Renal cortical epithelial cell (primary cell): ENCODE measurements around the gene NAT8L. TPM values are rescaled to one million over a fixed set of nuclear protein-coding genes. Genes with fewer than 3 reads are reported as not detected.
A peak's percentile ranks its signal among the peaks of the same experiment; 100 is the strongest.

ENCODE experiments used
- DNase-seq: peaks from one replicate; pipeline ENCODE4 v3.0.0-alpha.2; 2011; ENCODE audit warnings: low read depth
- total RNA-seq: library from RNA; depleted of rRNA; stranded (reverse); fragments of >200 nt; gene quantifications from 2 replicates; pipeline ENCODE4 v1.2.3, GENCODE V29; 2014

Gene NAT8L
- total RNA-seq, 1 donor from 2014 or later, result 1.2 TPM

DNA sequence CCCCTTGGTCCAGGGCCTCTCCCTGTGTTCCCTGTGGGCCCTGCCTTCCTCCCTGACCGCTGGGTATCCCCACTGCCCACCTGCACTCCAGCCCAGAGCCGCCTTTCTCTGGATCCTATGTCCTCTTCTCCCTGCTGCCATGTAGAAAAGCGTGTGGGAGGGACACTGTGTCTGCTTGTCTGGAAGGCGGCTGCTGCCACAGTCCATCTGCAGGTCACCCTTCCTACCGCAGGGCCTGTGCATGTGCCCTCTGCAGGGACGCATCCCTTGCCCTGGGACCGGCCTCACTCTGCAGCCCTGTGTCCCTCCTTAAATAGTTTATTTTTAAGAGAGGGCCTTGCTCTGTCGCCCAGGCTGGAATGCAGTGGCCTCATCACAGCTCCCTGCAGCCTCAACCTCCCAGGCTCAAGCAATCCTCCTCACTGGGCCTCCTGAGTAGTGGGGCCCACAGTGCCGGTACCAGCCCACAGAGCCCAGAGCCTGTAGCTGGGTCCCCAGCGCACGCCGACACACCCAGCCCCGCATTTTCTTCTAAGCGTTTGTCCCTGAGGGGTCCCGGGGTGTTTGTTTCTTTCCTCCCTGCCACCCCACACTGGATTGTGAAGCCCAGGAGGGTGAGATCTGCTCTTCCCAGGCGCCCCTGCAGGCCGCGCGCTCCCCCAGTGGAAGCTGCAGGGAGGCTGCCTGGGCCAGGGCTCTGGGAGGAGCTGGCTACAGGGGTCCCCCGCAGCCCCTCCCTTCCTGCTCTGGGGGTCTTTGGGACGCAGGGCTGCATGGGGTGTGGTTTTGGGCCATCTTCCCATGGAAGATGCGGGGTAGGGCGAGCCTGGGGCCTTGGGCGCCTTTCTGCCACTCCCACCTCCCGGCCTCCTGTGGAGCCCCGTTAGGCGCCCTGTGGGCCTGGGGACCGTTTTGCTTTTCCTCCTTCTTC lies 12.8 kb upstream of the NAT8L start:
- no peak for DNase-seq

DNA sequence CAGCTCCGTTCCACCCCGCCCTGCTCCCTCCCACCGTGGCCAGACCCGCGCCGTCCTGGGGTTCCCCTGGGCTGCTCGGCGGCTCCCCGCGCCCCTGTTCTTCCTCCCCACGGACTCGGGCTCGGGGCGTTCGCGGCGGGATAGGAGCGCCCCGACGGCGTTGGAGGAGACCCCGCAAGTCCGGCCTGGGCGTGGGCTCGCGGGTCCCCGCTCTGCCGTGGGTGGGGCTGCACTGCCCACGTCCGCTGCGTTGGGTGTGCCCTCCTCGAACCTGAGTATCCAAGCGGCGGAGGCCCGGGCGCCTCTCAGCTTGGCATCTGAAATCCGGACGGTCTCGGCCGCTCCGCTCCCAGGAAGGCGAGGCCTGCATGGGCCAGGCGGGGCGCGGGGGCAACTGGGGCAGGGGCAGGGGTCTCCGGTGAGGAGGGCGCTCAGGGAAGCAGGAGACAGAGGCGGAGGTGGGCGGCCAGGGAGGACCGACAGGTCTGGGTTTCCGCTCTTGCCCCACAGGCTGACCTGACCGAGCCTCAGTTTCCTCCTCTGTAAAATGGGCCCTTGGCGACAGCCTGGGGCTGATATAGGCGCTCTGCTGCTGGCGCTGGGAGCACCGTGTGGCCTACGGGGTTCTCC lies 12.0 kb upstream of the NAT8L start:
- no peak for DNase-seq

DNA sequence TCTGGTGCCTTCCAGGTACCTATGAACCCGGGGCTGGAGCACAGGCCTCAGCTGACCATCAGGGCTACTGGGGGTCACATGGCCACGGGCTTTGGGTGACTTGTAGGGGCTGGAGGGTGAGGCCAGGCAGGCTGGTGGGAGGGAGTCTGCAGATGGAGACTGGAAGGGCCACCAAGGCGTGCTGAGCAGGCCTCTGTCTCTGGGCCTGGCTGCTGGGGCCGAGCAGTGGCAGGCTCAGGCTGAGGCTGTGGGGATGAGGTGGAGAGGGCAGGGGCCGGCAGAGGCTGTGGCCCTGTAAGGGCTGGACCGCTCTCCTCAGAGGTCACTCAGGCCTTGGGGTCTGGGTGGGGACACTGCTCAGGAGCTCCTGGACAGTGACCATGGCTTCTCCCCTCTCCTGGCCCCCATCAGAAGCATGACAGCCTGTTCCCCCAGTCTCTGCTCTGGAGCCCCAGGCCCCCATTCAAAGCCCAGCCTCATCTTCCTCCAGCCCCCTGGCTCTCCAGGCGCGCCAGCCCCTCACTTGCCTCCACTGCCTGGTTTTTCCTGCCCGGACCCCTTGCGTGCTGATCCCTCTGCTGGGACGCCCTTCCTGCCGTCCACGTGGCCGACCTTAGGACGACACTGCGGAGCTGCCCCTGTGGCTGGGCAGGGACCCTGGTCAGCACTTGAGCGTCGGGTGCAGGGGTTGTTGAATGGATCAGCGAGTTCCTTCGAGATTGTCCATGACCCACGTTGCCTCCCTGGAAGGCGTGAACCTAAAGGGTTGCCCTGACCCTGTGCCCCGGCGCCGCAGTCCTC lies 11.1 kb upstream of the NAT8L start:
- DNase-seq, result no peak

DNA sequence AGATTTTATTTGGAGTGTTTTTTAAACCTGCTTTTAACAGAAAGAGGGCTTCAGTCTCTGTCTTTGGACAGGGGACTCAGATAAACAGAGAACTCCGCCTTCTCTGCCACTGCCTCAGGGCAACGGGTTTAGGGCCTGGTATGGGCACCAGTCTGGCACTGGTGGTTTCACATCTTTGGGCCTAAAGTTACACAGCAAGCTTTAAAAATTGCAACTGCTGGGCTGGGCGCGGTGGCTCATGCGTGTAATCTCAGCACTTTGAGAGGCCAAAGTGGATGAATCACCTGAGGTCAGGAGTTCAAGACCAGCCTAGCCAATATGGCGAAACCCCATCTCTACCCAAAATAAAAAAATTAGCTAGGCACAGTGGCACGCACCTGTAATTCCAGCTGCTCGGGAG lies 10.3 kb upstream of the NAT8L start:
- peak; percentile 36 for DNase-seq

DNA sequence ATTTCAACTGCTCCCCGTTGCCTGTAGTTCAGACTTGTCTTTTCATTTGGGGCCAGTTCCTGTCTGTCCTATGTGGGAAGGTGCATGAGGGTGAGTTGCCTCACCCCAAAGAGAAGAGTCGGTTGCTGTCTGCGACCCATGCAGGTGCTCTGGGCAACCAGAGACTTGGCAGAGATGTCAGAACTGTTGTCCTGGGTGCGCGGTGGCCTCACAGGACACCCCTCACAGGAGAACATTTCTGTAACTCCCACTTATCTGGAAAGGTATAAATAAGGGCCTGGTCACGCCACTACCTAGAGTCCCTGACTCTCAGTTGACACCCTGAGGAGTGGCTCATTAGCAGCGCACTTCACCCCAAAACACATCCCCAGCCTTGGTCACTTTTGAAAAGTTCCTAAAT lies 9.7 kb upstream of the NAT8L start:
- DNase-seq, result no peak

DNA sequence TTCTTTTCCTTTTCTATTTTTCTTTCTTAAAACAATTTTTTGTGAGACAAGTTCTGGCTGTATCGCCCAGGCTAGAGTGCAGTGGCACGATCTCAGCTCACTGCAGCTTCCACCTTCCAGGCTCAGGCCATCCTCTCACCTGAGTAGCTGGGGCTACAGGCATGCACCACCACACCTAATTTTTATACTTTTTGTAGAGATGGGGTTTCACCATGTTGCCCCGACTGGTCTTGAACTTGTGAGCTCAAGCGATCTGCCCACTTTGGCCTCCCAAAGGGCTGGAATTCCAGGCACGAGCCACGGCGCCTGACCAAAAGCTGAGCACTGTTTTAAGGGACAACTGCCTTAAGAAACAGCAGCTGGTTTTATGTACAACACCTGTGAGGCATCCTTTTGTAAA lies 9.3 kb upstream of the NAT8L start:
- DNase-seq, result no peak

DNA sequence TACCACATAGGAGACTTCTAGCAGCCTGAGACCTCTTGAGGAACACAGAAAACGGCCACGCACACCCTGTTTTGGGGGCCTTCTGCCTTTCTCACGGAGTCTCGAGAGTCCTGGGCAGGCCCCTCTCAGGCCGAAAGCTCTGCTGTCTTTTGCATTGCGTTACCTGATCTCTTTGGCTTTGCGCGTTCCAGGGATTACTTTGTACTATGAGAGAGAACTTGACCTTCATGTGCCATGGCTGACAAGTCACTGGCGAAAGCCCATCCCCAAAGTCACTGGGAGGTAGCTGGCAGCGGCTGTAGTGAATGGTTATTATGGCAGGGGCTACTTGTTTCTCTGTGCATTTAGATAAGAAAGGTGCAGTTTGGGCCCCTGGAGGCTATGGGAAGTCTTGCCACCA lies 8.0 kb upstream of the NAT8L start:
- no peak for DNase-seq

DNA sequence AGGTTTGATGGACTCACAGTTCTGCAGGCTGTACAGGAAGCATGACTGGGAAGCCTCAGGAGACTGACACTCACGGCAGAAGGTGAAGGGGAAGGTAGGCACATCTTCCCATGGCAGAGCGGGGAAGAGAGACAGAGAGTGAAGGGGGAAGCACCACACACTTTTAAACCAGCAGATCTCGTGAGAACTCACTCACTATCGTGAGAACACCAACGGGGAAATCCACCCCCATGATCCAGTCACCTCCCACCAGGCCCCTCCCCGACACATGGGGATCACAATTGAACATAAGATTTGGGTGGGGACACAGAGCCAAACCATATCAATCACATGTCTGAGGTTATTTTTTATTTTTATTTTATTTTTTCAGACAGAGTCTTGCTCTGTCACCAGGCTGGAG lies 4.9 kb upstream of the NAT8L start:
- DNase-seq, result no peak

DNA sequence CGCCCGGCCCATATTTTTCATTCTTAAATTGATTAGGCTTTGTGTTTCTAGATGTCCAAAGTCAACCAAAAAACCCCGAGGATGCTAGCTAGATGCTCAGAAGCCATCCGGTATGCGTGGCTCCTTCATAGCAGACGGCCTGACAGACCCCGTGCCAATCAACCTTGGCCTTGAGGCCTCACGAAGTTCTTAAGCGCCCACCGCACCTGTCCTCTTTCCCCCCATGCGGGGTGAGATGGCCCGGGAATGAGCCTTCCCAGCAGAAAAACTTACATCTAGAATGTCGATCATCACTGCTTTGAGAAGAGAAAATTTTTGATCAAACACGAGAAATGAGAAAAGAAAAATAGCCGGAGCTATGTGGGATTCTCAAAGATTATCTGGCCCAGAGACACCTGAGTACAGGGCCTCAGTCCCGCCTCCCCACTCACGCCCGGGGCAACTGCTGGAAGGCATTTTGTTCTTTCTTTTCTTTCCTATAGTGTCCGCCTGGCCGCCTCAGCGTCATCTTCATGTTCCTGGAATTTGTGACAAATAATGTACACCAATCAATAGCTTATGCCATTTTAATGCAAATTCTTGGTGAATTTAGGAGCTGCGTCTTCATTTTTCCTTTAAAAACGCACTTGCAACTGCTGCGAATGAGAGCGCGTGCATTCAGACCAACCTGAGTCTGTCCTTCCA lies 1.6 kb upstream of the NAT8L start:
- DNase-seq, result no peak

DNA sequence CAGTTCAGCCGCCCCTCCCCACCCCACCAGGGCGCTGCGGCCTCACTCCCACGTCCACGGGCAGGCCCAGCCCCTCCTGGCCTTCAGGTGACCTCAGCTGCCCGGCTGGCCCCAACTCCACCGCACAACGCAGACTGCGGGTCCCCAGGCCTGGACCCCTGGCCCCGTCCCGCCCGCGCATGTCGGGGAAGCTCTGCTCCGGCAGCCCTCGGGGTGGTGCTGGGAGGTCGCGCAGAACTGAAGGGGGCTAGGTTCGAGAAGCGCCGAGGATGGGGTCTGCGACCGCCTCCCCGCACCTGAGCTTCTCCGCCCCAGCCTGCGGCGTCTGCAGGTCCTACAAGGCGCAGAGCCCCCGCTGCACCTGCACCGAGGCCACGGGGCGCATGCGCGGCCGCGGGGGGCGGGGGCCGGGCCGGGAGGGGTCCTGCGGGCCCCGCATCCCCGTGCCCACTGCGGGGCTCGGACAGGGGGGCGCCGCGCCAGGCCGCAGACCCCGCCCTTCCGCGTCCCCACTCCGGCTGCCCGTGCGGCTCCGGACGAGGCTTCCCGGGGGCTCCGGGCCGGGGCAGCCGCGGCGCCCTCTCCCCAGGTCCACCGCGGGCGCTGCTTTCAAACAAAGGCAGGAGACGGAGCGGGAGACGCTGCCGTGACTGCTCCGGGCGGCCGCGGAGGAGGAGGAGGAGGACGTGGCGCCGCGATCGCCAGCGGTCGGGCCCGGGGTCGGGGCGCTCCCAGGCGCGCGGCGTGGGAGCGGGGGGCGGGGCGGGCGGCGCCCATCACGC lies 672 bp upstream of the NAT8L start:
- DNase-seq, result no peak

DNA sequence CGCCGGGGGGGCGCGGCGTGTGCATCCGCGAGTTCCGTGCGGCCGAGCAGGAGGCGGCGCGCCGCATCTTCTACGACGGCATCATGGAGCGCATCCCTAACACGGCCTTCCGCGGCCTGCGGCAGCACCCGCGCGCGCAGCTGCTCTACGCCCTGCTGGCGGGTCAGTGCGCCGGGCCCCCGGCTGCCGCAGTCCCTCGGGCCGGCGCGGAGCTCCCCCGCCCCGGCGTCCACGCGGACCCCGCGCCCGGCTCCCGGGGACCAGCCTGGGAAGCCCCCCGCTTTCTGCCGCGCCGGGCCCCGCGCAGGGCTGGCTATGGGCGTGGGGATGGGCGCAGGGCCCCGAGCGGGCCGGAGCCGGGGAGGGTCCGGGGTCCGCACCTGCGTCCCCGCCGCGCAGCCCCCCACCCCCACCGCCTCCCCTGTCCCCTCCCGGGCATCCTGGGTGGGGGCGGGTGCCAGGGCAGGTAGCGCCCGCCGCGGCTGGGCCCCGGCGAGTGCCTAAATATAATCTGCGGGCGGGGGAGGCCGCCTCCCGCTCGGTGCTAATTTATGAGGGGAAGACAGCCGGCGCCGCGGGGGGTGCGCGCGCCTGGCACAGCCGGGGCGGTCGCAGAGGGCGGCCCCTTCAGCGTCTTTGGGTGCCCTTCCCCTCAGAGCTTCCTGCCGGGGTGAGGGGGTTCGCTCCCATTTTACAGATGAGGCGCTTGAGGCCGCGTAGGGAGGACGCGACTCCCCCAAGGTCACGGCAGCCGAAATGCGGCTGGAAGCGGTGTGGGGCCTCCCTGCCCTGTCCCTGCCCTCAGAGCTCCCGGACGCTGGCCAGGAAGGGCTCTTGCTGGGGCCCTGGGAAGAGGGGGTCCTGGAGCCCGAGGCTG lies 837 bp downstream of the NAT8L start:
- no peak for DNase-seq

DNA sequence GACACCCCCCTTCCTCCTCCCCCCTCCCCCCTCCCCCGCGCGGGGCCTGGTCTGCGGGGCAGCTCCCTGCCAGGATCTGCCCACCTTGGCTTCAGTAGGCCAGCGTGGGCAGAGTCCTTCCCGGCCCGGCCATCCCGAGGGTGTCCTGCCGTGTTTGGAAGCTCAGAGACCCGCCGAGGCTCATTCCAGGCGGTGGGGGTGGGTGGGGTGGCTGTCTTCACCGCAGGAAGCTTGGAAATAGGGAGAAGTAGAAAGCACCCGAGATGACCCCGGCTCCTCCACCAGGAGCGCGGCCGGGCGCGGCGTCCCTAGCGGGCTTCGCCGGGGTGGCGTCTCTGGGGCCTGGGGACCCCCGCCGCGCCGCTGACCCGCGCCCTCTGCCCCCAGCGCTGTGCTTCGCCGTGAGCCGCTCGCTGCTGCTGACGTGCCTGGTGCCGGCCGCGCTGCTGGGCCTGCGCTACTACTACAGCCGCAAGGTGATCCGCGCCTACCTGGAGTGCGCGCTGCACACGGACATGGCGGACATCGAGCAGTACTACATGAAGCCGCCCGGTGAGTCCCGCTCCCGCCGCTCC lies 1.6 kb downstream of the NAT8L start:
- DNase-seq, result no peak

DNA sequence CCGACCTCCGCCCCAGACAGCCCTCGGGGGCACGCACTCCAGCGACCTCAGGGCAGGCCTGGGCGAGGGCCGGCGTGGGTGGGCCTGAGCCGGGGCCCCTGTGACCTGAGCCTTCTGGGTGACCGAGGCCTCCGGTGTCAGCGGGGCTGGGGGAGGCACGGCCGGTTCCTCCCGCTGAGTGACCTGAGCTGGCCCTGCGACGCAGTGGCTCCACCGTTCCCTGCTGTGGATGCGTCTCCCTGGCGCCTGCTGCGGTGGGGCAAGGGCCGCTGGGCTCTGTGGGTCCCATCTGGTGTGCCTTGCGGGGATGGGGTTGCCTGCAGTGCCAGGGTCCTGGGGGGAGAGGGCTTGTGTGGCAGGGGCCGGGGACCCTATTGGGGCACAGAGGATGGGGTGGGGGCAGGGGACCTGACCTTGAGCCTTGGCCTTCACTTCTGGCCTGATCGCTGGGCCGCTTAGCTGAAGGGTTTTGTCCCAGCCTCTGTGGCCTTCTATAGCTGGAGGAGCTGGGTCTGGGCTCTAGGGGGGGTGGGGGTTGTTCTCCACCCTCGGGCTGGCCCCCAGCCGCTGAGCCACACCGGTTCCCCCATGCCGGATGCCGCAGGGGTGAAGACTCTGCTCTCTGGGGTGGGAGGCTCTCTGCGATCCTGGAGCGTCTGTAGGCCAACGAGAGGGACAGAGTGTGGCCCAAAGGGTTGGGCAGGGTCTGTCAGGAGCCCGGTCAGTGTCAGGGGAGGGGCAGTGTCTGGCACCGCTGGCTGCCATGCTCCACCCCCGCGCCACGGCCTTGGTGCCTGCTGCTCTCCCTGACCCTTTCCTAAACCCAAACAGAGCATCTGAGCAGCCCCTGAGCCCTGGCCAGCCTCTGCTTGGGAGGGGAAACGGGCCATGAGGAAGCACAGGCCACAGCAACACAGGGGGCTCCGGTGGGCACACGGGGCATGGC lies 2.3 kb downstream of the NAT8L start:
- no peak for DNase-seq

DNA sequence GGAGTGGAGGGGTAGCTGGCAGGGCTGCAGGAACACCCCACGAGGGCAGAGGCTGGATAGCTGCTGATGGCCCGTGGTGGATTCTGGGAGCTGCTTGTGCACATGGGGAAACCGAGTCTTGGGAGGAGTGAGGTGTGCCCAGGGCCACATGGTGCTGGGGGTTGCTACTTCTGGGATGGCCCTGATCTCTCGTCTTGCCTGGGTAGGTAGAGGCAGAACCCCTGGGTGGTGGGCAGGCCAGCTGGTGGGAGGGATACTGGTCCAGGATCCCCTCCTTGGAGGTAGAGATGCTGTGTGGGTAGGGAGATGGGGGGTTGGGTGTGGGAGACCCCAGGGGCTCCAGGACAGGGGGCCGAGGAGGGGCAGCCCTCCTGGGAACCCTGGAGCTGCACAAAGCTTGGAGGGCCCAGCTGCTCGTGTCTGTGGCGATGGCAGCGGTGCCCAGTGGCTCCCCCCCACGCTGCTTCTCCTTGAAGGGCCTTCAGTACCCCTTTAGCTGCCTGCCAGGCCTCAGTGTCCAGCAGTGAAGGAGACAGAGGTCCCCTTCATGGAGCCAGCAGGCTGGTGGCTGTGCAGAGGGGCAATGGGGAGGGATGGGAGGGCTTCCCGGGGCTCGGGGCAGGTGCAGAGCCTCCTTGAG lies 3.2 kb downstream of the NAT8L start:
- no peak for DNase-seq

DNA sequence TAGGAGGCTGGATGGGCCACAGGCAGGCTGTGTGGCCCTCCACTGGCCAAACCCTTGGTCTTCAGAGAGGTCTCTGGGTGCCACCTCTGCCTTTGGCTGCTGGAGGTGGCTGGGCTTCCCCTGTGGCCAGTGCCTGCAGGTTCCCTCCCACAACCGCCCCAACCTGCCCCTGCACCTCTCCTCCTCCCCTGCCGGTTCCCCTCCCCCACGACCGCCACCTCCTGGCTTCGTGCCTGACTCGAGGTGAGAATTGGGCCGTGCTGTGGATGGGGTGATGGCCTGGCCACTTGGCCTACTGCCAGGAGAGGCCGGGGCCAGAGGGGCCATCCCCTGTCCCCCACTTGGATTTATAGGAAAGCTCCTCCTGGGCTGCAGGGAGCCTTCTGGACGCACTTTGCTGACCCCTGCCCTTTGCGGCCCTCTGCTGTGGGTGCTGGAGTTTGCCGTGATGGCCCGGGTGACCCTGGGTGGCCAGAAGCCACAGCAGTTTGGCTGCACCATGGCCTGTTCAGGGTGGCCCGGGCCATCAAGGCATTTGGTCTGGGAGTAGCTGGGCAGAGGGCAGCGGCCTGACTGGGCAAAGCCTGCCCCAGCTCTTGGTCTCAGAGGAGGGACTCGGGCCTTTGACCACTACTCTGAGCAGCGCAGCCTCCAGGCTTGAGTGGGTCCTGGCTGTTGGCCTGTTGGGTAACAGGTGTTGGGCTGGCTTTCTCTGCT lies 3.8 kb downstream of the NAT8L start:
- no peak for DNase-seq

DNA sequence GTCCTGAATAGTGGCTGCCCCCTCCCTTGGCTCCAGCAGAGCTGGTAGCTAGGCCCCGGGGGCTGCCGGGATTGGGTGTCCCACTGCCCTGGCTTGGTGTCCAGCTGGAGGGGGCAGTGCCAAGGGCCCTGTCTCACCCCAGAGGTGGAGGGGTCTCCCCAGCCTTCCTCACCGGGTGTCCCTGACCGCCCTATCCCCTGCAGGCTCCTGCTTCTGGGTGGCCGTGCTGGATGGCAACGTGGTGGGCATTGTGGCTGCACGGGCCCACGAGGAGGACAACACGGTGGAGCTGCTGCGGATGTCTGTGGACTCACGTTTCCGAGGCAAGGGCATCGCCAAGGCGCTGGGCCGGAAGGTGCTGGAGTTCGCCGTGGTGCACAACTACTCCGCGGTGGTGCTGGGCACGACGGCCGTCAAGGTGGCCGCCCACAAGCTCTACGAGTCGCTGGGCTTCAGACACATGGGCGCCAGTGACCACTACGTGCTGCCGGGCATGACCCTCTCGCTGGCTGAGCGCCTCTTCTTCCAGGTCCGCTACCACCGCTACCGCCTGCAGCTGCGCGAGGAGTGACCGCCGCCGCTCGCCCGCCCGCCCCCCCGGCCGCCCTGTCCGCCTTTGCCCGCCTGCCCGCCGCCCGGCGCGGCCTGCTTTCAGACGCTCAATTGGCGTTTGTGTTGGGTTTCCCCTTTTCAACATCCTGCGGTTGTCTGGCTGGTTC lies 4.6 kb downstream of the NAT8L start:
- no peak for DNase-seq
